HG03342 (cell line): Measurements from ENCODE around the gene INSYN1.
A peak's percentile ranks its signal among the peaks of the same experiment; 100 is the strongest.
"Not testable (repeated sequence)": the region's sequence is repeated elsewhere in the genome, so short reads cannot be mapped to it uniquely, and the experiment has no call there.

Source experiments
- ATAC-seq: cut with Tn5 transposase; IDR thresholded peaks from one replicate; pipeline ENCODE4 v1.9.1; 2021; ENCODE audit warnings: mild to moderate bottlenecking, moderate library complexity; ENCODE audit not compliant: unreplicated experiment

The INSYN1 gene

DNA sequence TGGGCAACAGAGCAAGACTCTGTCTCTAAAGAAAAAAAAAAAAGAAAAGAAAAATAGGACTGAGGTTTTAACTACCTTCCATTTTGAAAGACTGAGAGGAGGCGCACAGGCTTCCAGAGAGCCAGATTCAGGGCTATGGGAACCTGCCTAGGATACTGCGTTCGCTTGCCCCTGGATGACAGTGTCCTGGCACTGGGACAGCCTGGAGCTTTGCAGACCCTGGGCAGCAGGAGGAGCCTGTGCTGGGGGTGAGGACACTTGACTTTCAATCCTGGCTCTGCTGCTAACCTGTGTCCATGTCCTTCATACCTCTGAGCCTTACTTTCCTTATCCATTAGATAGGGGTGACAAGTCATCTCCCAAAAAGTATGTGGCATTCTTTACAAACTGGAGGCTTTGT, 37.7 kb downstream of the INSYN1 start:
- no peak for ATAC-seq

DNA sequence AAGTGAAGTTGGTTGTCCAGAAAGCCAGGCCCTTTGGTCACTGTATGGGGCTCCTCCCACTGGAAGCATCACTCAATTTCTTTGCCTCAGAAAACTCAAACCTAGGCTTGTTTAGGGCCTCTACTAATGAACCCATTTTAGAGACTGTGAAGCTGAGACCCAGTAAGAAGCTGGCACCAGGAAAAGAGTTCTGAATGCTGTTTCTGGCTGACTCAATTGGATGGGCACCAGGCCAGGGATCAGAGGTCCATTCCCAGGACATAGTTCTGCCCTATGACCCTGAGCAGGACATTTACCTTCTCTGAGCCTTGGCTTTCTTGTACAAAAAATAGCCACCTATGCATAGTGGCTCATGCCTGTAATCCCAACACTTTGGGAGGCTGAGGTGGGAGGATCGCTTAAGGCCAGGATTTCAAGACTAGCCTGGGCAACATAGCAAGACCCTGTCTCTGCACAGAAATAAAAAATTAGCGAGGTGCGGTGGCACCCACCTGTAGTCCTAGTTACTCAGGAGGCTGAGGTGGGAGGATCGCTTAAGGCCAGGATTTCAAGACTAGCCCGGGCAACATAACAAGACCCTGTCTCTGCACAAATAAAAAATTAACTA, 38.4 kb downstream of the INSYN1 start:
- no peak for ATAC-seq

GRCh38 chr15:73712107-73712506, 41.0 kb downstream of the INSYN1 start:
- no peak for ATAC-seq

DNA sequence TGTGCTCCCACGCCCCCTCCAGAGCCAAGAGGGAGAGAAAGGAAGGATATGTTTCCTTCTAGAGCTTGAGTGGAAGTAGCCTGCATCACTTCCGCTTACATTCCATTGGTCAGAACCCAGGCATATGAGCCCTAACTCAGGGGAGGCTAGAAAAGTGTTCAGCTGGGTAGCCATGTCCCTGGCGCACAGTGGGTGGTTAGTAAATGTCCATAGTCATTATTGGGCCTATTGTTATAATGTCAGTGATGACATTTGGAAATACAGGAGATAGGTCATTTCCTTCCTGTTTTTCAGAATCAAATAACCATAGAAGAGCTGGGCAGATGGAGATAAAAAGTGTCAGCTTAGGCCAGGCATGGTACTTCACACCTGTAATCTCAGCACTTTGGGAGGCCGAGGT, 41.6 kb downstream of the INSYN1 start:
- ATAC-seq = no peak

DNA sequence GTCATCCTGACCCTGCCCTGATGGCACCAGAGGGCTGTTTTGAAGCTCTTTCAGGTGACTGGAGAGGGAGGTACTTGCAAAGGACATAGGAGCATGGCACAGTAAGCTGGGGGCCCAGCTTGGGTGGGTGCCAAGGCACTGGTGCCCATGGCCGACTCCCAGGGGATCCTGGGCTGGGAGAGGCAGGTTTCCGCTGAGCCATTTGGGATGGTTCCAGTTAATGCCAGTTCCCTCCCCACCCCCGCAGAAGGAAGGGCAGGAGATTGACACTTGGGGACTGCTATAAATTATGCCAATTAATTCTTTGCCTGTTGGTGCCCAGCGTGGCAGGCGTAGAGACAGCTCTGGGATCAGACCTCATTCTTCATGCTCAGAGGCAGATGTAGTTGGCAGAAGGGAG, 42.8 kb downstream of the INSYN1 start:
- ATAC-seq = no peak

- no peak for ATAC-seq
These were observed 43.5 kb downstream of the INSYN1 start for GRCh38 chr15:73709686-73710085.

DNA sequence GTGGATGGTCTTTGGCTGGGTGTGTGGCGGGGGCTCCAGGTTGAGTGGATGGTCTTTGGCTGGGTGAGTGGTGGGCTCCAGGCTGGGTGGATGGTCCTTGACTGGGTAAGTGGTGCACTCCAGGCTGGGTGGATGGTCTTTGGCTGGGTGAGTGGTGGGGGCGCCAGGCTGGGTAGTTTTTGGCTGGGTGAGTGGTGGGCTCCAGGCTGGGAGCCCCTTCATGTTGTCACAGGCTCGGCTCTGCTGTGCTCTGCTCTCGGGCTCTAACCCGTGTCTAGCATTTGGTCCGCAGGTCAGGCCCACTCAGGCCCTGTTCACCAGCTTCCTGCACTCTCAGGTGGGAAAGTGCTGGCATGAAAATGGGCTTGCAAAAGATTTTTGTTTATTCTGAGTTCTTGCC, 43.9 kb downstream of the INSYN1 start:
- no peak for ATAC-seq

GRCh38 chr15:73708691-73709090, 44.5 kb downstream of the INSYN1 start:
- no peak for ATAC-seq

- no peak for ATAC-seq
These were observed 48.1 kb downstream of the INSYN1 start for GRCh38 chr15:73704869-73705645.

GRCh38 chr15:73704142-73704868, 48.8 kb downstream of the INSYN1 start:
- ATAC-seq = not testable (repeated sequence)

- not testable (repeated sequence) for ATAC-seq
These were observed 49.5 kb downstream of the INSYN1 start for GRCh38 chr15:73703601-73704000.

- ATAC-seq = not testable (repeated sequence)
These were observed 50.6 kb downstream of the INSYN1 start for GRCh38 chr15:73702311-73703239.

GRCh38 chr15:73700041-73700842, 52.9 kb downstream of the INSYN1 start:
- ATAC-seq = no peak

GRCh38 chr15:73699249-73700040, 53.7 kb downstream of the INSYN1 start:
- no peak for ATAC-seq

- peak; percentile 77 for ATAC-seq
These were observed 56.1 kb downstream of the INSYN1 start for GRCh38 chr15:73697033-73697467.

DNA sequence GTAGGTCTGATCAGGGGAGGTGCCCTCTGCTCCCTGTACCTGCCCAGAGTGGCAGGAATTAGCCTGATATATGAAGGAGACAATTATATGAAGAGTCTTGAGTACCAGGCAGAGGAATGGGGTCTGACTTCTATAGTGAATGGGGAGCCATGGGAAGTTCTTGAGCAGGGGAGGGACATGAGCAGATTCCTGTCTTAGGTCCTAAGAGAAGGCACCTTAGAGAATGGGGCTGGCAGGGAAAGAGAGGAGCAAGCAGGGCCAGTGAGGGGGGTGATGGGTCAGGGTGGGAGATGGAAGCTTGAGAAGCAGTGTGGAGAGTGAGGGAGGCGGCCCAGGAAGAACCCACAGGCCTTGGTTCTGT, 56.5 kb downstream of the INSYN1 start:
- ATAC-seq = no peak

GRCh38 chr15:73695773-73696640, 57.1 kb downstream of the INSYN1 start:
- no peak for ATAC-seq

DNA sequence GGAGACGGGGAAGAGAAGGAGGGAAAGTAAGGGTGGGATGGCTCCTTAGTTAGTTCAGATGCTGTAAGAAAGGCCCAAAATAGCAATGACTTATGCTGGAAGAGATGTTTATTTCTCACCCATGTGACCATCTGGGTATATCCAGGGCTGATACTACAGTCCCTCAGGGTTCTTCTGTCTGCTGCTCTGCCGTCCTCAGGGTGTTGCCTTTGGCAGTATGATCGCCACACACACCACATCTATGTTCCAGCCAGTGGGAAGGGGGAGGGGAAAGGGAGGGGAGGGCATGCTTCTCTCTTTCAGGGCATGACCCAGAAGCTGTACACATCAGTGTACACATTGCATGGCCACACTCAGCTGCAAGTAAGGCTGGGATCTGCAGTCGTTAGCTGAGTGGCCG, 58.7 kb downstream of the INSYN1 start:
- no peak for ATAC-seq
